HAP-1 (cell line): ENCODE data around the gene CRABP2.
A peak's percentile ranks its signal among the peaks of the same experiment; 100 is the strongest.

ENCODE experiments used
- DNase-seq, 2 experiments: peaks; one replicate each; pipeline ENCODE4 v3.0.0-alpha.2; 2016 to 2020; ENCODE audit warnings: low spot score in 2 of 2
- H3K27me3 ChIP-seq: fragments of 250-450 bp; sonication (Bioruptor Pico); 2 replicates; pipeline ENCODE4 v1.5.1; 2020; ENCODE audit warnings: low read depth, mild to moderate bottlenecking, moderate library complexity
- H3K36me3 ChIP-seq: fragments of 250-450 bp; sonication (Bioruptor Pico); replicated peaks from 2 replicates; pipeline ENCODE4 v1.5.1; 2020; ENCODE audit warnings: mild to moderate bottlenecking
- H3K4me1 ChIP-seq: fragments of 250-450 bp; sonication (Bioruptor Pico); 2 replicates; pipeline ENCODE4 v1.5.1; 2020; ENCODE audit warnings: mild to moderate bottlenecking
- H3K4me3 ChIP-seq: fragments of 250-450 bp; sonication (Bioruptor Pico); 2 replicates; pipeline ENCODE4 v1.5.1; 2020; ENCODE audit warnings: mild to moderate bottlenecking, moderate library complexity
- H3K9me3 ChIP-seq: fragments of 250-450 bp; sonication (Bioruptor Pico); 2 replicates; pipeline ENCODE4 v1.5.1; 2020; ENCODE audit warnings: mild to moderate bottlenecking, moderate library complexity
- in situ Hi-C: fragments of 300-500 bp; cut with MboI; formaldehyde crosslinking; loops from 3 replicates; pipeline ENCODE4 v1.14.3; 2020; ENCODE audit warnings: low sequenced_read_pairs, inconsistent platforms, mixed read lengths

Gene CRABP2

DNA sequence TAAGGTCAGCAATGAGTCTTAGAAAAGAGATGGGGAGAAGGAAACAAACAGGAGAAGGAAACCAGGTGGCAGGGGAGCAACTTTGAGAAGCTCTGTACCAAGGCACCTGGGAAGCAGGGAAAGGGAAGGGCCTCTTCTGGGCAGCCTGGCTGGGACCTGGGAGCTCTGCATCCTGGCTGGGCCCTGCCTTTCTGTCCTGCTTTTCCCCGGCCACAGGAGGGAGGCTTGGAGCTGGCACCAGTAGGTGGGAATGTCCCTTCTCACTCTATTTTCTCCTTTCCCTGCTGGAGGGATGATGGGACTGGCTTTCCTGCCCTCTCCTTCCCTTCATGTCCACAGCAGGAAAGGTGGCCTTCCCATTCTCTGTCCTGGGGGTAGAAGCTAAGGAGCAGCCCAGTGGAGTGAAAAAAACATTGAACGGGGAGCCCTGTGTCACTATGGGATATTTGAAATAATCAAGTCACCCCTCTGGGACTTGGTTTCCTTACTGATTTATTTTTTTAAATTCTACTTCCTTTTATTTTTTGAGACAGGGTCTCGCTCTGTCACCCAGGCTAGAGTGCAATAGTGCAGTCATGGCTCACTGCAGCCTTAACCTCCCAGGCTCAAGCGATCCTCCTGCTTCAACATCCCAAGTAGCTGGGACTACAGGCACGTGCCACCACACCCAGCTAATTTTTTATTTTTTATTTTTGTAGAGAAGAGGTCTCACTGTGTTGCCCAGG lies 23.1 kb downstream of the CRABP2 start:
- Histone ChIP-seq H3K9me3 (no peaks in the 10 kb centered on the region), H3K4me3 (no peak overlapping the region), H3K27me3 (peaks cover 21% of the 10 kb centered on the region), H3K36me3 (no peaks in the 10 kb centered on the region), H3K4me1 (peaks cover 7% of the 10 kb centered on the region)
- DNase-seq, result no peak
- in situ Hi-C loops, result no loop called here

DNA sequence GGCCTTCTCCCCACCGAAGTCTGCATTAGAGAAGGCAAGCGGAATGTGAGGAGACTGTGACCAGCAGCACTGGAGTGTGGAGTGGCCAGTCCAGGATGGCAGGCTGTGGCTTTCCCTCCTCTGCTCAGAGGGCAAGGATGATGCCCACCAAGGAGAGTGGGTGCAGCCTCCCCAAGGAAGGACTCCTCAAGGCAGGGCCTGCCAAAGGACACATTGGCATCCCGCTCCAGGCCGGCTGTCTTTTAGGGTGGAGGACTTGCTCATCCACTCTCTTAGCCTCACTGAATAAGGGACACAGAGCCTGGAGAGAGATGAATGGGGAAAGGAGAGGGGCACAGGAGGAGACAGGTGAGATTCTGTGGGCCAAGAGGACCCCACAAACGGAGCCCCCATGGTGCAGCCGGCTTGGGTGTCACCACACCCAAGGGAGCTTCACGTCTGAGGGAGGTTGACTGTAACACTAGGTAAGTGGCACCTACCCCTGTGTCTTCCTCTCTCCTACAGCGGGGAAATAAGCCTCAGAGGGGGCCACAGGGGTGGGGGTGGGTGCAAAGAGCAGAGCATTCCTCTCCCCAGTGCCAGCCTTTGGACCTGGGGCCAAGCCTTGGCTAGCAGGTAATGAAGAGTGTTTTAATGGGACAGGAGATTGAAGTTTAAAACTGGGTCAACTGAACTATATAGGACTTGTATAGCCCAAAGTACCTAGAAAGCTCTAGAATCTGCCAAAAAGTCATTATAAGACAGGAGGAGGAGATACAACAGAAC lies 24.0 kb downstream of the CRABP2 start:
- in situ Hi-C loops, result no loop called here

DNA sequence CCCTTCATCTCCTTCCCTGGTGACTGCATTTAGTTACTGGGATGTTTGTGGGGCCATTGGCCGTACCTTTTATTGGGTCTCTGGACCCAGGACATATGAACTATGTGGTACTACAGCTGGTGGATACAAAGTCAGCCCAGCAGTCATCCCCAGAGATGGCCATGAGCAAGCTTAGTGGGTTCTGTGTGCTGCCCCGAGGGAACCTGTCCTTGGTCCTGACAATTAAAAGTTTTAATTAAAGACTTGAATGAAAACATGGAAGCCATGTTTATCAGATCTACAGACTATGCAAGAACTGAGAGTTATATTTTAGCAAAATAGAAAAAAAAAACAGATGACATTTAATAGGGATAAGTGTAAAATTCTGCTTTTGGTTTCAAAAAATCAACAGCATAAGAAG lies 25.3 kb downstream of the CRABP2 start:
- Histone ChIP-seq H3K4me3 (no peak overlapping the region), H3K9me3 (no peaks in the 10 kb centered on the region), H3K4me1 (peaks cover 24% of the 10 kb centered on the region), H3K27me3 (peaks cover 21% of the 10 kb centered on the region), H3K36me3 (no peaks in the 10 kb centered on the region)
- in situ Hi-C loops, result no loop called here
- DNase-seq, result no peak

More for the DNA sequence above, 24.0 kb downstream of the CRABP2 start:
- Histone ChIP-seq H3K9me3 (no peaks in the 10 kb centered on the region), H3K27me3 (peaks cover 21% of the 10 kb centered on the region), H3K36me3 (no peaks in the 10 kb centered on the region), H3K4me1 (peaks cover 11% of the 10 kb centered on the region), H3K4me3 (no peak overlapping the region)
- no peak for DNase-seq

DNA sequence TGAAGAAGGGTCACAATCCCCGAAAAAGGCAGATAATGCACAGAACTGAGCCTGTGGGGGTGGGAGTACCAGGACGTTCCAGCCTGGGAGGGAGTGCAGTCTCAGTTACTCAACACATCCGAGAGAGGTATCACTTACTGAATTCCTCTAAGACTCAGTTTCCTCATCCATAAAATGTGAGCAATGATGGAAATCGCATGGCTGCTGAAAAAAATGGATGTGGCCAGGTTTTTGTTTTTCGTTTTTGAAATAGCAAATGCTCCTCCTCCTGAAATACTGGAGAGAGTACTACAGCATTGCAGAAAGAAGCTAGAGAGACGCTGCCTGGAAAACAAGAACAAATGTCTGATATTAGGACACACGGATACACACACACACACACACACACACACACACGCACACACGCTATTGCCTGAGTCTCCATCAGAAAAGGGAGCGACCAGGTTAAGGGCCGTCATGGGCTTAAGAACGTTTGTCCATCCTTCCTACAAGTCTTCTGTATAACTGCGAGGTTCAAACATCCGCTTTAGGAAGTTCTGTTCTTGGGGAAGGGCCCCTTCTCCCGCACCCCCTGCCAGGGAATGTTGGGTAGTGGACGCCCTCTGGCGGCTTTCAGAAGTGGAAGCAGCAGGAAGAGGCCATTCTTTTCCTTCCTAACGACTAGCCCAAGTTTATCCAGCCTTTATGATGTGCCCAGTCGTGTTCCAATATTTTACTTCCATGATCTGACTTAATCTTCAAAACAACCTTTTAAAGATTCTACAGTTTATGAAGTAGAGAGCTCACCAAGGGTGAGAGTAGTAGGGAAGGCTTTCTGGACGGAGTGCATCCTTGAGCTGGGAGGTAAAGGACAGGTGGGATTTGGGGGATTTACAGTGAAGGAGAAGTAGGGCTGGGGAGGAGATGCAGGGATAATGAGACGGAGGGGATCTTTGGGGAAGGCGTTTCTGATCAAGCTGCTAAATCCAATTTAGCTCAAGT lies 27.5 kb downstream of the CRABP2 start:
- no peaks in the 10 kb centered on the region for H3K9me3 ChIP-seq
- peak; percentile 84 to 86 for DNase-seq
- H3K36me3 ChIP-seq, result peaks cover 11% of the 10 kb centered on the region
- peaks cover 42% of the 10 kb centered on the region for H3K4me1 ChIP-seq
- peak overlapping the region; percentile 35 for H3K4me3 ChIP-seq
- in situ Hi-C loops, result no loop called here
- H3K27me3 ChIP-seq, result peaks cover 21% of the 10 kb centered on the region

DNA sequence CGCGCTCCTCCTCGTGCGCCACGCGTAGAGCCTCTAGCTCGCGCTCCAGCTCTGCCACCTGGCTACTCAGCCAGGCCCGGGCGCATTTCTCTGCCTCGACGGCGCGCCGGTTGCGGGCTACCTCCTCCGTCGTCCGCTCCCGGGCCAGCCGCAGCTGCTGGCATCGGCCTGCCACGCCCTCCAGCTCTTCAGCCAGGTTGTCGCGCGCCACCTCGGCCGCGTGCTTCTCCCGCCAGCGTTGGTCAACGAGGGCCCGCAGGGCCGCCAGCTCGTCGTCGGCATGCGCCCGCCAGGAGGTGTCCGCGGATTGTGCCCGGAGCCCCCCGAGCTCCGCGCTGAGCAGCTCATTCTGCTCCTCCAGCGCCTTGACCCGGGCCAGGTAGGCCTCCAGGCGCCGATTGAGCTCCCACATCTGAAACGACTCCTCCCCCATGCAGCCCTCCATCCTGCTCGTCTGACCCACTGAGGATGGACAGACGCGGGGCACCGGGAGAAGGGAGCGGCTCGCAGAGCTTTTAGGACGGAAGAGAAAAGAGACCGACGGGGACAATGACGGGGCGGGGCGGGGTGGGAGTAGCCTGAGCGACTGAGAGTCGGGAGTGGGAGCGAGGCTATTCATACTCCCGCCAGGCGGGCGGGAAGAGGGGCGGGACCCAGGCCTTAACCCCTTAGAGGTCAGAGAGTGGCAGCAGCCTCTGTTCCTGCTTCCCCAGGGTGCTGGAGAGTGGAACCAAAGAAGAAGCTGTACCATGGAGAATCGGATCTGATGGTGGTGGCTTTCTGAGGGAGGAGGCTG lies 28.4 kb downstream of the CRABP2 start, which contains the start of gene NES:
Gene NES, minus strand, starts transcription at position 588 of the 796 bp plus-strand sequence. Its CDS starts 143 bp downstream, at position 445.
- Histone ChIP-seq H3K9me3 (no peaks in the 10 kb centered on the region), H3K27me3 (peaks cover 21% of the 10 kb centered on the region), H3K36me3 (peaks cover 15% of the 10 kb centered on the region), H3K4me3 (peak within 1 kb of the TSS; percentile 35), H3K4me1 (peaks cover 42% of the 10 kb centered on the region)
- peak; percentile 93 to 94 for DNase-seq
- in situ Hi-C loops, result no loop called here

DNA sequence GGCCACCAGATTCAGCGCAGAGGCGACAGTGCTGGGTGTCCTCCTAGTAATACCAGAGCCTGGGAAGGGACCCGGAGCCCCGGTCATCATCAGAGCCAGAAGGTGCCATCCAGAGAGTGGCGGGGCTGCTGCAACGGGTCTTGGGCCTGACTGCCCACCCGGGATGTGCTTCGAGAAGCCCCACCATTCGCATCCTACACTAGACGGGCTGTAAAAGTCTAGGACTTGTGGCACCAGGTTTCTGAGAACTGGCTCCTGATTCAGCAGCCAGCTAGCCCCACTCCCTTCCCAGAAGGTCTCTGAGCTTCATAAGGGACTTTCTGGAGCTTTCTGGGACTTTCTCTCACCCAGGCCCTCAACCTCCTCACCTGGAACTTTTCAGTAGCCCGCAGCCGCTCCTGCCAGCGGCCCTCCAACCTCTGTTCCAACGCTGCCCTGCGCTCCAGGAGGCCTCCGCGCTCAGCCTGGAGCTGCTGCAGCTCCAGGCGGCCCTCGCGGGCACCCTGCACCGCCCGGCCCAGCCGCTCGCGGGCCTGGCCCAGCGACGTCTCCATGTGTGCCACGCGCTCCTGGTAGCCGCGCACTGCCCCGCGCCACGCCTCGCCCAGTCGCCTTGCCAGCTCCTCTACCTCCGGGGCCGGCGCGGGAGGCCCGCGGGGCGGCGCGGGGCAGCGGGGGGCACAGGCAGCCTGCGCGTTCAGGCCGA lies 29.1 kb downstream of the CRABP2 start:
- H3K36me3 ChIP-seq, result peaks cover 22% of the 10 kb centered on the region
- in situ Hi-C loops, result no loop called here
- peaks cover 42% of the 10 kb centered on the region for H3K4me1 ChIP-seq
- peak overlapping the region; percentile 24 for H3K4me3 ChIP-seq
- H3K27me3 ChIP-seq, result peaks cover 21% of the 10 kb centered on the region
- DNase-seq, result no peak
- no peaks in the 10 kb centered on the region for H3K9me3 ChIP-seq

DNA sequence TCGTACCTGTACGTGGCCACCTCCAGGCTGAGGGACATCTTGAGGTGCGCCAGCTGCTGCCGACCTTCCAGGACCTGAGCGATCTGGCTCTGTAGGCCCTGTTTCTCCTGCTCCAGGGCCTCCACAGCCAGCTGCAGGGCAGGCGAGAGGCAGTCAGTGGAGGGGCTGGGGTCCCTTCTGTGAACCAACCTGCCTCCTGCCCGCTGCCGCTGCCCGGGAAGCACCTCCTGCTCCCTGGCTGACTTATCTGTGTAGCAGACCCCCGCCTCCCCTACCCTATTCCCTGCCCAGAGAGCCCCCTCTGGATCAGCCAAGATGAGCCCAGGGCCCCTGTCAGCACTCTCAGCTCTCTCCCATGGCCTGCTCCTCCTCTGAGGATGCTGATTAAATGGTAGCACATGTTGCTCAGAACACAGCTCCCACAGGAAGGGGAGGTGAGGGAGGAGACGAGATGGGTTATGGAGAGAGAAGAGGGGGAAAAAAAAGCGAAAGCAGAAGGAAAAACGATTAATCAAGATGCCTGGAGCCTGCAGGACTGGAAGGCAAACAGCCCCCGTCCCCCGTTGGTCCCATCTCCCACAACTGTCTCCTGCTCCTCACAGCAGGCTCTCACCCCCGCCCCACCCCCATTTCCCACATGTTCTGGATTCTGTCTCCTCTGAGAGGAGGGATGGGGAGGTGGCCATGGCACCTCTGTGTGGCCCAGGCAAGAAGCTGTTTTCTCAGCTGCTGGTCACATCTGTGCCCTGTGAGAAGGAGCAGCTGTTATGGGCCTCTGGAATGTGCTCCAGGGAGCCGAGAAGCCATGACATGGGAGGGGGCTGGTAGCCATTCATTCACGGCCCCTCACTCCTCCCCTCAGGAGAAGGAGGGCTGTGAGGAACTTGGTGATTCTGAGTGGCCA lies 29.9 kb downstream of the CRABP2 start:
- H3K27me3 ChIP-seq, result peaks cover 18% of the 10 kb centered on the region
- no peaks in the 10 kb centered on the region for H3K9me3 ChIP-seq
- DNase-seq, result peak in 1 of 2 experiments; percentile 65
- peaks cover 42% of the 10 kb centered on the region for H3K4me1 ChIP-seq
- H3K4me3 ChIP-seq, result peak overlapping the region; percentile 24
- peaks cover 22% of the 10 kb centered on the region for H3K36me3 ChIP-seq
- in situ Hi-C loops, result no loop called here

DNA sequence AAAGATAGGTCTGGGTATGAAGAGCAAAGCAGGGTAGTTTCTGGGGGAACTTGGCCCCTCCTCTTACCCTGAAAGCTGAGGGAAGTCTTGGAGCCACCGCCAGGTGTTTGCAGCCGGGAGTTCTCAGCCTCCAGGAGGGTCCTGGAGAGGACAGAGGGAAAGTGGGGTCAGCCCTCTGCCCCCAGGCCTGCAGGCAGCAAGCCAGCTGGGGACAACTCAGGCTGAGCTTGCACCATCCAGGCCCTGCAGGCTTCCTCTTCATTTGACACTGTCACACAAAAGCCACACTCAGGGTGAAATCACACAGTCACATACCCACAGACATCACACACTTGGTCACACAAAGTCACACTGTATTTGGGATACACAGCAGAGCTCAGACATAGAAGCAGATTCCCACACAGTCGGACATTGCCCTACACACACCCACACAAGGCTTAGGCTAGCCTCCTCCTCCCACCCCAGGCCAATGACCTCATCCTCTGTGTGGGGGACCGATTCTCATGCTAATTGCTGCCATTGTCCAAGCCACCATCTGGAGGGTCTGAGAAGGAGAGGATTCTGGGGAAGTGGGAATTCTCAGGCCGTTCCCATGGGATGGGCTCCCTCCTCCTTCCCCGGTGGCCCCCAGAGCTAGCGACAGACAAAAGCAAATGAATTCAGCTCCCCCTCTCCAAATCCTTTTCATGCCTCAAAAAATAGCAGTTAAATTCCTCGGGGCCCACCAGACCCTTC lies 31.8 kb downstream of the CRABP2 start:
- no peak overlapping the region; the same call in 1 of the 2 replicates for H3K4me3 ChIP-seq
- H3K9me3 ChIP-seq, result no peaks in the 10 kb centered on the region
- peaks cover 42% of the 10 kb centered on the region for H3K4me1 ChIP-seq
- peak; percentile 96 to 97 for DNase-seq
- peaks cover 2% of the 10 kb centered on the region; the same call in 1 of the 2 replicates for H3K27me3 ChIP-seq
- H3K36me3 ChIP-seq, result peaks cover 22% of the 10 kb centered on the region
- in situ Hi-C loops, result no loop called here

DNA sequence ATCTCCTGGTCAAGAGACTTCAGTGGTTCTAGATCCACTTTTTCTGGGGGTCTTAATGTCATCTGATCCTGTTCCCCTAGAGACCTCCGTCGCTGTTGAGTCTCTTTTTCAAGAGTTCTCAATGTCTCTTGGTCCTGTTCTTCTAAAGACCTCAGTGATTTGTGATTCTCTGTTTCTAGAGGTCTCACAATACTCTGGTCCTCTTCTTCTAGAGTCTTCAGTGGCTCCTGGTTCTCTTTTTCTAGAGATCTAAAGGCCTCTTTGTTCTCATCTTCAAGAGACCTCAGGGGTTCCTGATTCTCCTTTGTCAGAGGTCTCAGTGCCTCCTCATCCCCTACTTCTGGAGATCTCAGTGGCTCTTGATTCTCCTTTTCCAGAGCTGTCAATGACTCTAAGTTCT lies 33.6 kb downstream of the CRABP2 start:
- H3K4me3 ChIP-seq, result no peak overlapping the region
- in situ Hi-C loops, result no loop called here
- peaks cover 32% of the 10 kb centered on the region for H3K4me1 ChIP-seq

DNA sequence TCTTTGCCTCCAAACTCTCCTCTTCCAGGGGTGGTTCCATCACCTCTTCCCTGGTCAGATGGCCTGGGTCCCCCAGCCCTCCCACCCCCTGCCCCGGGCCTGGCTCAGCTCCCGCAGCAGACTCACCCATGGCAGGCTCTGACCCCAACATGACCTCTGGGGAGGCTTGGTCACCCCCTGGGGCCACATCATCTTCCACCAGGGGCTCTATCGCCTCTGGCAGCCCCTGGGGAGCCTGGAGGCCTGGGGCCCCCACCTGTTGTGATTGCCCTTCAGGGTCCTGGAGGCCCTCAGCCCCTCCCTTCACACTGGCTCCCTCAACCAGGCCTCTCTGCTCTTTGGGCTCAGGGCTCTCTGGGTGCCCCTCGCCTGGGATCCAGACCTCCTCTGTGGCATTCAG lies 34.6 kb downstream of the CRABP2 start:
- in situ Hi-C loops, result no loop called here
- Histone ChIP-seq H3K9me3 (no peaks in the 10 kb centered on the region), H3K4me3 (no peak overlapping the region), H3K36me3 (peaks cover 22% of the 10 kb centered on the region), H3K27me3 (no peaks in the 10 kb centered on the region), H3K4me1 (peaks cover 26% of the 10 kb centered on the region)
- no peak for DNase-seq

More for the DNA sequence above, 33.6 kb downstream of the CRABP2 start:
- DNase-seq, result no peak
- Histone ChIP-seq H3K36me3 (peaks cover 22% of the 10 kb centered on the region), H3K27me3 (no peaks in the 10 kb centered on the region), H3K9me3 (no peaks in the 10 kb centered on the region)

DNA sequence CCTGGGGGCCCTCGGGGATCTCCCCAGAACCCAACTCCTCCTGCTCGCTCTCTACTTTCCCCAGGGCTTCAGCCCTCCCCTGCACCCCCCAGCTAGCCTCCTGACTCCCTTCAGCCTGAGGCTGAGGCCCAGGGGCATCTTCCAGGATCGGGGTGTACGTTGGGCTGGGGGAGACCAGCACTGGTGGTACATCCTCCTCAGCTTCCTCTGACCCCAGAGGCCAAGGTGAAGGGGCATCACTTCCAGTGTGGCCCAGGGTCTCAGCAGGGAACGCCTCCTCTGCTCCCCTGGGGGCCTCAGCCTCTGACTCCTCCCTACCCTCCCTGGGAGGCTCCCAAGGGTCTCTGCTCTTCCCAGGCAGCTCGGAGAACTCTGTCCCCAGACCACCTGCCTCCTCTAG lies 35.0 kb downstream of the CRABP2 start:
- DNase-seq, result no peak
- H3K9me3 ChIP-seq, result no peaks in the 10 kb centered on the region
- H3K4me1 ChIP-seq, result peaks cover 23% of the 10 kb centered on the region
- H3K36me3 ChIP-seq, result peaks cover 22% of the 10 kb centered on the region
- H3K4me3 ChIP-seq, result no peak overlapping the region
- in situ Hi-C loops, result no loop called here
- H3K27me3 ChIP-seq, result no peaks in the 10 kb centered on the region
